Stimulated activated CD8-positive, alpha-beta memory T cell treated with anti-CD3 and anti-CD28 coated beads, Interleukin-4, amount 100 ng/mL, for 1 hour (primary cell): Measurements from ENCODE around the gene PDP2.

Experiments
- DNase-seq, 2 donors: peaks; one replicate each; pipeline ENCODE4 v3.0.0-alpha.2; 2020; ENCODE audit warnings: low read depth in 2 of 2, low spot score in 1 of 2

PDP2 gene

DNA sequence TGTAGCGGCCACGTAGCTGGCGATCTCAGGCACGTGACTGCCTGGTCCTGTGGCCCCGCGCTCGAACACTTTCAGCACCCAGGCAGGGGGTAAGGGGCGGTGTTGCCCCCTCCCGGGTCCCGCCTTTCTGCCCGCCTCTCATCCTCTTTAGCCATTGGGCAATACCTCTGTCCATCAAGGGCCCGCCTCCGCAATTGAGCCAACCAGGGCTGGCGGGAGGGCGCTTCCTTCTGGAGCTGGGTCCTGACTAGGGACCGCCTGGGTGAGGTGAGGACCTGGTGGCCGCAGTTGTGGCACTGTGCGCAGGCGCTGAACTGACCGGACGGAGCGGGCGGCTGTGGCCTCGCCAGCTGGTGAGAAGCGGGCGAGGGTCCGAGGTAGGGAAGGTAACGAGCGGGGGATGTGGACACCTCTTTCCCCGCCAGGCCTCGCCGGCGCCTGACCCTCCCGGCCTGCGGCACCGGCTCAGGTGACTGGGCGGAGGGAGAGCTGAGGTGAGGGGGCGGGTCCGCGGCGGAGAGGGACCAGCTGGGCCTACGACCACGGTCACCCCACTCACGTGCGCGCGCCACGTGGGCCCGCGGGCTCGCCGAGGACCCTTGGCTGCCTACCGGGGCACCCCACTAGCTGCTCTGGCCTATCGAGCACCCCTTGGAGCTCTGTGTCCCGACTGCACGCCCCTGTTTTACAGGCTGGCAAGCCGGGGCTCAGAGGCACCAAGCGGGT, at the start of gene PDP2:
Gene PDP2 (plus strand): TSS at position 228 of the 726 bp plus-strand sequence. CDS start 3,770 bp downstream, outside the sequence.
- peak; percentile 67 to 80 for DNase-seq

DNA sequence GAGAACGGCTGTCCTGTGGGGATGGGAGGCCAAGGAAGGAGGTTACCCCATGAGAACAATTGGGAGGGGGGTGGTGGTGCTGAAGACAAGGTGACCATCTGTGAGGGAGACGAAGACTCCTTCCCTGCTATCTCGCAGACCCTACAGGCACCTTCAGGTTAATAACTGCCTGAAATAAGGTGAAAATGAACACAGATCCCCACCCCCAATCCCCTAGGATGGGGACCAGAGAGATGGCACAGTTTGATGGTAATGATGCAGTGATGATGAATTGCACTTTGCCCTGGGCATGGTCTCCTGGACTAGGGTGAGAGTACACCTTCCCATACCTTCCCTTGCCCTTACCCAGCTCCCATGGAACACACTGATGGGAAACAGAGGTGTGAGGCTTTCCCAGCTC, 48.1 kb upstream of the PDP2 start:
- no peak for DNase-seq

- no peak for DNase-seq
Observed at GRCh38 chr16:66832661-66833305, 47.5 kb upstream of the PDP2 start.

- no peak for DNase-seq
Observed at GRCh38 chr16:66834746-66835145, 45.6 kb upstream of the PDP2 start.

GRCh38 chr16:66840883-66841282, 39.4 kb upstream of the PDP2 start:
- no peak for DNase-seq

DNA sequence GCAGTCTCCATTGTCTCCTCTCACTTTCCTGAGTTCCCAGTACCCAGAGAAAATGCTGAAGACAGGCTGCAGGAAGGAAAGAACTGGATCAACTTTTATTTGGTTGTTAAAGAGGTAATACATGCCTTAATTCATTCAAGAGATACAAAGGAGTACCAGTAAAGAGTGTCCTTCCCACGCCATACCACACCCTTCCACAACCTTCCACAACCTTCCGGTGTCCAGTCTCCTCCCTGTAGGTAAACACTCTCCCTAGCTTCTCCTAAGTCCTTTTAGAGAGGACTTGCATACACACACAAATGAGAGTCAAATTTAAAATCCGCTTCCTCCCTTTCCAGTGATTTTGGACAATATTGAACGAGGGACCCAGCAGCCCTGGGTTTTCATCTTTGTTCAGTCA, 38.9 kb upstream of the PDP2 start:
- no peak for DNase-seq

DNA sequence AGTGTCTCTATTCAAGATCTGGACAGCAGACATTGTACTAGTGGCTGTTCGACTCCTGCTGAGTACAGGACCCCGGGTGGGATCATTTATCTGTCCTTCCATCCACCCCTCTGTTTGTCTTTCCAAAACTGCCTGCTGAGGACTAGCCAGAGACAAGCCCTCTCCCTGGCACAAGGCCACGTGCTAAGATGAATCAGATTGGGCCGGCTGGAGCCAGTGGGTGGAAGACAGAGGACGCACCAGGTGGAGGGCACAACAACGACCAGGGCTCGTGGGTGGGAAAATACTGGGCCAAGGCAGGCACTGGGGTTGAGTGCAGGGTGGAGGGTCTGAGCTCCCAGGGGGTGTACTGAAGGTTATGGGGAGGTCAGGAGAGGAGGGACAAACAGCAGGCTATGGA, 37.5 kb upstream of the PDP2 start:
- no peak for DNase-seq

DNA sequence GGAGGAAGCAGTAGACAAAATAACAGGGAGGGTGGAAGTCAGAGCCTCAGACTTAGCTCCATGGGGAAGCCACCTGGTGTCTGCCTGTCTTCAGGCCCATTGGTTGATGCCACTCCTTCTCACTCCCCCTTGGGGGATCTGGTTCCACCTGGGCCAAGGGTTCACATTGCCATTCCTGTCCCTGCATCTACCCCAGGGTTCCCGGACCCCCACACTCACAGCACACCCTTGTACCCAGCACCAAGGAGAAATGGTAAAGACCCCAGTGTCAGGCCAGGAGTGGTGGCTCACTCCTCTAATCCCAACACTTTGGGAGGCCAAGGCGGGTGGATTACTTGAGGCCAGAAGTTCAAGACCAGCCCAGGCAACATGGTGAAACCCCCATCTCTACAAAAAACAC, 37.1 kb upstream of the PDP2 start:
- DNase-seq, result no peak

DNA sequence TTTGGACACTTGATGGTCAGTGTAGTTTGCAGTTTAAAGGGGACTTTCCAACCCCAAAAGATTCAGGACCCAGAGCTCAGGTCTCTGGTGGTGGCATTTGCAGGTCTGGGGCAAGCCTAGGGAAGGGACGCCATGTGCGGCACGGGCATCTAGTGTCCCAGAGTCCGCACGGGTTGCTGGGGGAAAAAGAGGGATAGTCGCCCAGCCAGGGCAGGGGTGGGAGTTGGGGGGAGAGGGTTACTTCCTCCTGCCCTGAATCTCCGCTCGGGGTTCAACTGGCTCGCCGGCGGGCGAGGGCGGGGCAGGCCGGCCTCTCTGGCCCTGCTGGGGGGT, 36.3 kb upstream of the PDP2 start:
- DNase-seq, result no peak

GRCh38 chr16:66844342-66845079, 35.8 kb upstream of the PDP2 start, which contains the start of gene CA7:
CA7 (plus strand) TSS chr16:66844414; CDS start chr16:66844488, 74 bp downstream.
- DNase-seq, result no peak

GRCh38 chr16:66845080-66845410, 35.3 kb upstream of the PDP2 start:
- DNase-seq, result no peak

GRCh38 chr16:66845791-66846221, 34.5 kb upstream of the PDP2 start:
- DNase-seq, result no peak

DNA sequence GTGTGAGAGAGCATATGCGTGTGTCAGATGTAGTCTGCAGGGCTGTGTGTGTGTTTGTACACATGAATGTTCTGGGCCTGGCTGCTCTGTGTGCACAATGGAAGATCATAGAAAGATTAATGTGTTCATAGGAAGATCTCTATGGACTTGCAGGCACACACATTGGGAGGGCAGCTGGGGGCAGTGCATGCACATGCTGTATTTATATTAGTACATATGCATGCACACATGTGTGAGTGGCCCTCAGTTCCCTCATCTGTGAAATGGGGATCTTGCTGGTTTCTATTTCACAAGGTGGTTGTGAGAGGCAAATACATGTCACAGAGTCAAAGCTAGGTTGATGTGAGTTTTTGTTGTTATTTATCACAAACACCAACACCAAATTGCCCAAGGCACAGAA, 34.0 kb upstream of the PDP2 start:
- DNase-seq, result no peak

GRCh38 chr16:66846831-66847230, 33.5 kb upstream of the PDP2 start:
- no peak for DNase-seq

DNA sequence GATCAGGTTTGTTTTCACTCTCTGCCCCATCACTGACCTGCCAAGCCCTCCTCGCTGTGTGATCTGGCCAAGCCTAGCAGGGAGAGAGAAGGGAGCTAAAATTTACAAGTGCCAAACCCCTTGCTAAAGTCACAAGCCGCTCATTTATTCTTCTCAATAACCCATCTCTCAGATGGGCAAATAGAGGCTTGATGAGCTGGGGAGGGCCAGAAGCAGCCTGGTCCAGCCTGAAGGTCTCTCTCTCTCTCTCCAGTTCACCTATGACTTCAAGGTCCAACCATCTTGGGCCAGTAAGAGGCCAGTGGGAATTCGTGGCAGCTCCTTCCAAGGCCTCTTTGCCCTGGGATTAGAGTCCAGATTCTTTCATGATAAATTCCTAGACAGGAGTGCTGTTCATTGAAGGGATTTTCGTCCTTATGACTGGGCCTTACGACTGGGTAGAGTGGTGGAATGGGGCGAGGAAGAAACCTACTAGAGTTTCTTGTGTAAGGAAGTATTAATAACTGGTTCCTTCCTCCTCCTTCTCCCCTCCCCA, 32.7 kb upstream of the PDP2 start:
- no peak for DNase-seq

GRCh38 chr16:66848172-66848571, 32.1 kb upstream of the PDP2 start:
- DNase-seq, result no peak

DNA sequence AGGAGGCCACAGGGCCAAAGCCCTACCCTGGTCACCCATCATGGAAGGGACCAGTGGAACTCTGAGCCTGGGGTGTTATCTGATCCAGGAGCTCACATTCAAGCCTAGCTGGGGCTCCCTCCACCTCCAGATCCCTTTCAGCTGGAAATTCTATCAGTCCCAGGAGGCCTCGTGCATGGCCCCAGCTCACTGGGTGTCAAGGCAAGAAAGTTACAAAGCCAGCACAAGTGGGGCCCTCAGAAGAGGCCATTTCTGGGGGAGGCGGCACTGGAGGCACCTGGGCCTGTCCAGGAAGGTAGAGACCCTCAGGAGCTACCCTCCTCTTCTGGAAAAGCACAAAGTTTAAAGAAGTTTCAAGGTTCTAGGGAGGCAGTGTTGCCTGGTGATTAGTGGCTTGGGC, 31.3 kb upstream of the PDP2 start:
- no peak for DNase-seq

DNA sequence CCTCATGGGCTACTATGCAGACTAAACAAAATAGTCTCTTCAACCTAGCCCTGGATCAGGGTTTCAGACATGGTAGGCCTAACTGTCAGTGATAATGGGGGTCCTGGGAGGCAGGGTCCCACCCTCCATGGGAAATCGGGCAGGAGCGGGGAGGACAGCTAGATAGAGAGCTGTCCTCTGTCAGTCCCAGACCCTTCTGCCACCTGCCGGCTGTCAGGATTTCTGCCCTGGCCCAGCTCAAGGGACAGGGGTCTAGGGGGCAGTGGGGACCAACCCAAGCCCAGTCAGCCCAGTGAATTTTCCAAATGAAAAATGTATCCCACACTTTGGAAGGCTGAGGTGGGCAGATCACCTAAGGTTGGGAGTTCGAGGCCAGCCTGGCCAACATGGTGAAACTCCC, 30.8 kb upstream of the PDP2 start:
- DNase-seq, result no peak

DNA sequence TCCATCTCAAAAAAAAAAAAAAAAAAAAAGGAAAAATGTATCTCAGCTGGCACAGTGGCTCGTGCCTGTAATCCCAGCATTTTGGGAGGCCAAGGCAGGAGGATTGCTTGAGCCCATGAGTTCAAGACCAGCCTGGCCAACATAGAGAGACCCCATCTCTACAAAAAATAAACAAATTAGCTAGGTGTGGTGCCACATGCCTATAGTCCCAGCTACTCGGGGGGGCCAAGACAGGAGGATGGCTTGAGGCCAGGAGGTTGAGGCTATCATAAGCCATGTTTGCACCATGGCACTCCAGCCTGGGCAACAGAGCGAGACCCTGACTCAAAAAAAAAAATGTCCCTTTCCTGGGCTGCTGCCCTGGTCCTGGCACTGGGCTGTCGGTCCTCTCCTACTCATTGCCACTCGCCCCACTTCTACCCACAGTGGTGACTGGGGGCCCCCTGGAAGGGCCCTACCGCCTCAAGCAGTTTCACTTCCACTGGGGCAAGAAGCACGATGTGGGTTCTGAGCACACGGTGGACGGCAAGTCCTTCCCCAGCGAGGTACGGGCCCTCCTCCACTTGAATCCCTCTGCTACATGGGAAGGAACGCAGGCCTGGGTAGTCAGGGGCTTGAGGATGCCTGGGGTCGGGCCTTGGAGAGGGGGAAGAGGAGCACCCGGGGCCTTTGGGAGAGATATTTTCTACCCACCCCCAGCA, 30.1 kb upstream of the PDP2 start:
- DNase-seq, result no peak

GRCh38 chr16:66851166-66851964, 28.9 kb upstream of the PDP2 start:
- DNase-seq, result no peak
